Memory B cell (primary cell): Measurements from ENCODE around the gene HNF1A.

ENCODE experiments used
- ATAC-seq: fragments of 150-1000 bp; cut with Tn5 transposase; 2 replicates; pipeline ENCODE4 v1.10.0; 2021; ENCODE audit warnings: low read depth, mild to moderate bottlenecking, moderate library complexity
- DNase-seq, 2 donors: peaks; one replicate each; pipeline ENCODE4 v3.0.0; 2022; ENCODE audit warnings: low spot score in 2 of 2
- H3K27ac Mint-ChIP-seq: one replicate; pipeline ENCODE4 v1.8.0; 2022; ENCODE audit warnings: mild to moderate bottlenecking, moderate library complexity, mixed read lengths
- H3K27me3 Mint-ChIP-seq: one replicate; pipeline ENCODE4 v1.8.0; 2022; ENCODE audit warnings: mixed read lengths
- H3K36me3 Mint-ChIP-seq: one replicate; pipeline ENCODE4 v1.8.0; 2022; ENCODE audit warnings: mild to moderate bottlenecking, mixed read lengths
- H3K4me1 Mint-ChIP-seq: one replicate; pipeline ENCODE4 v1.8.0; 2022; ENCODE audit warnings: mixed read lengths
- H3K4me3 Mint-ChIP-seq: one replicate; pipeline ENCODE4 v1.8.0; 2022; ENCODE audit warnings: mild to moderate bottlenecking, moderate library complexity, mixed read lengths
- H3K9me3 Mint-ChIP-seq: one replicate; pipeline ENCODE4 v1.8.0; 2022; ENCODE audit warnings: mixed read lengths

Gene HNF1A, protein sequence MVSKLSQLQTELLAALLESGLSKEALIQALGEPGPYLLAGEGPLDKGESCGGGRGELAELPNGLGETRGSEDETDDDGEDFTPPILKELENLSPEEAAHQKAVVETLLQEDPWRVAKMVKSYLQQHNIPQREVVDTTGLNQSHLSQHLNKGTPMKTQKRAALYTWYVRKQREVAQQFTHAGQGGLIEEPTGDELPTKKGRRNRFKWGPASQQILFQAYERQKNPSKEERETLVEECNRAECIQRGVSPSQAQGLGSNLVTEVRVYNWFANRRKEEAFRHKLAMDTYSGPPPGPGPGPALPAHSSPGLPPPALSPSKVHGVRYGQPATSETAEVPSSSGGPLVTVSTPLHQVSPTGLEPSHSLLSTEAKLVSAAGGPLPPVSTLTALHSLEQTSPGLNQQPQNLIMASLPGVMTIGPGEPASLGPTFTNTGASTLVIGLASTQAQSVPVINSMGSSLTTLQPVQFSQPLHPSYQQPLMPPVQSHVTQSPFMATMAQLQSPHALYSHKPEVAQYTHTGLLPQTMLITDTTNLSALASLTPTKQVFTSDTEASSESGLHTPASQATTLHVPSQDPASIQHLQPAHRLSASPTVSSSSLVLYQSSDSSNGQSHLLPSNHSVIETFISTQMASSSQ

DNA sequence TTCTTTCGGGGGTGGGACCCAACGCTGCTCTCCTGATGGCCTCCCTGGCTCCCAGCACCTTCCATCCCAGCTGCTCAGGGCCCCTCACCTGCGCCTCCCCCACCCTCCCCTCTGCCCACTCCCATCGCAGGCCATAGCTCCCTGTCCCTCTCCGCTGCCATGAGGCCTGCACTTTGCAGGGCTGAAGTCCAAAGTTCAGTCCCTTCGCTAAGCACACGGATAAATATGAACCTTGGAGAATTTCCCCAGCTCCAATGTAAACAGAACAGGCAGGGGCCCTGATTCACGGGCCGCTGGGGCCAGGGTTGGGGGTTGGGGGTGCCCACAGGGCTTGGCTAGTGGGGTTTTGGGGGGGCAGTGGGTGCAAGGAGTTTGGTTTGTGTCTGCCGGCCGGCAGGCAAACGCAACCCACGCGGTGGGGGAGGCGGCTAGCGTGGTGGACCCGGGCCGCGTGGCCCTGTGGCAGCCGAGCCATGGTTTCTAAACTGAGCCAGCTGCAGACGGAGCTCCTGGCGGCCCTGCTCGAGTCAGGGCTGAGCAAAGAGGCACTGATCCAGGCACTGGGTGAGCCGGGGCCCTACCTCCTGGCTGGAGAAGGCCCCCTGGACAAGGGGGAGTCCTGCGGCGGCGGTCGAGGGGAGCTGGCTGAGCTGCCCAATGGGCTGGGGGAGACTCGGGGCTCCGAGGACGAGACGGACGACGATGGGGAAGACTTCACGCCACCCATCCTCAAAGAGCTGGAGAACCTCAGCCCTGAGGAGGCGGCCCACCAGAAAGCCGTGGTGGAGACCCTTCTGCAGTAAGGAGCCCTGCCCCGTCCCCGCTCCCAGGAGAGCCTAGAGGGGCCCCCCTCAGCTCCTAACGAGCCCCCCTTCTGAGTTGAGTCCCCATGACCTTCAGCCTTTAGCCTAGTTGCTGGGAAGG lies at the start of gene HNF1A:
HNF1A (plus strand) TSS at position 248 of the 924 bp plus-strand sequence; CDS start at position 474, 226 bp downstream.
- ATAC-seq: no peak
- no peak within 1 kb of the TSS for H3K4me3 Mint-ChIP-seq
- H3K9me3 Mint-ChIP-seq: no peaks in the 10 kb centered on the region
- H3K27me3 Mint-ChIP-seq: peaks cover 5% of the 10 kb centered on the region
- no peak within 1 kb of the TSS for H3K27ac Mint-ChIP-seq
- H3K36me3 Mint-ChIP-seq: no peaks in the 10 kb centered on the region
- H3K4me1 Mint-ChIP-seq: no peaks in the 10 kb centered on the region
- DNase-seq: no peak

DNA sequence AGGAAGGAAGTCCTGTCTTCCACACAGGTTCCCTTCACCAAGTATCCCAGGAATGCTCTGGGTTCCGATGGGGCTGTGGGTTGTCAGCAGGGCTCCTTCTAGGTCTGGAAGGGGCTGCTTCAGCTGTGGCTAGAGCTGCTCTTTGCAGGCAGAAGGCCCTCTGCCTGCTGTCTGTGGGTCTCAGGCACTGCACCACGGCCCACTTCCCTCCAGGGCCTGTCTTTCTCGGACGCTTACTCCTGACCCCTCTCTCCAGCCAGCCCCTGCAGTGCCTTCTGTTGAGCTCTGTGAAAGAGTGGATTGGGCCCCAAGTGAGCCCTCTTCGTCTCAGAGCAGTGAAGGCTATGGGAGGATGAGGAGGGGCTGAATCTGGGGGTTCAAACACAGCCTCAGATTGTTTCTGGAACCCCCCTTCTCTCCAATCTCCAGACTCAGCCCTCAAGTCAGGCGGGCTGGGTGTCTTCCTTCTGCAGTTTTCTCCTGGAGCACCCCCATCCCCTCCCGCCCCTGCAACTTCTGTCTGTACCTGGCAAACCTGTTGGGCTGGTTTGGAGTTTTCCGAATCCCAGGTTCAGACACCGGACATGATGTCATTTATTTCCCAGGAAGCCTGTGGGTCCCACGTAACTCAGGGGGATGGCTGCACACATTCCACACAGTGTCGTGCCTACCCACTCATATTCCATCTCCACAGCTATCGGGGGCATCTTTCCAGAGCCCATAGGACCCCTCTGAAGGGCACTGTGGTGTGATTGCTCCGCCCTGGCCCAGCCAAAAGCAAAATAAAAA lies 49.3 kb upstream of the HNF1A start:
- Mint-ChIP-seq H3K9me3 (no peaks in the 10 kb centered on the region), H3K27me3 (peaks cover 8% of the 10 kb centered on the region), H3K36me3 (no peaks in the 10 kb centered on the region), H3K4me1 (peaks cover 2% of the 10 kb centered on the region), H3K4me3 (no peak overlapping the region), H3K27ac (no peak overlapping the region)
- ATAC-seq (no peak), DNase-seq (no peak)

DNA sequence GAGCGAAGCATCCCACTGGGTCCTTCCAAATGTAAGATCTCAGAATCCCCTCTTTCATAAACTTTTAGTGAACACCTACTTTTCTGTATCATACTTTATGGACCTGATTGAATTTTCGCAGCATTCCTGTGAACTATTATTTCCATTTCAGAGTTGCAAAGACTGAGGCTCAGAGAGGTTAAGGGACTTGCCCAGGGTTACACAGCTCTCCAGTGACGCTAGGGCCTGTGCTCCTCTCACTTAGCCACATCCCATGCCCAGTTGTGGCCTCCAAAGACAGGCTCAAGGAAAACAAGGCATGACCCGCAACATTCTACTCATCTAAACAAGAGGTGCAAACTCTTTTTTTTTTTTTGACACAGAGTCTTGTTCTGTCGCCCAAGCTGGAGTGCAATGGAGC lies 48.3 kb upstream of the HNF1A start:
- no peaks in the 10 kb centered on the region for H3K9me3 Mint-ChIP-seq
- H3K4me3 Mint-ChIP-seq: no peak overlapping the region
- DNase-seq: no peak
- peaks cover 2% of the 10 kb centered on the region for H3K4me1 Mint-ChIP-seq
- no peaks in the 10 kb centered on the region for H3K36me3 Mint-ChIP-seq
- no peak for ATAC-seq
- H3K27me3 Mint-ChIP-seq: peaks cover 6% of the 10 kb centered on the region
- no peak overlapping the region for H3K27ac Mint-ChIP-seq

DNA sequence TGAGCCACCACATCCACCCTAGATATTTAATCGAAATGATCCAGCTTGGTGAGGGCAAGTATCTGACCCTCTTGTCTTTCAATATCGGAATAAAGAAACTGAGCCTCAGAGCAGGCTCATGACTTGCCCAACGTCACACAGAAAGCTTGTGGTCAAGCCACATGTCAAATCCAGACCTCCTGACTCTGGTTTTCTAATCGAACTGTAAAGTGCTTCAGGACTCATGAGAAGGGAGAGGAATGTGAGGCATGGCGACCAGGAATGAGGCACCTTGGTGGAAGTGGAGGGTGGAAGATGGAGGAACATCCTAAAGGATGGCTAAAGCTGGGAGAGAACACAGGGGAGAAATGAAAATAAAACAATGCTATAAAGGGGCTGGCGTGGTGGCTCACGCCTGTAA lies 46.3 kb upstream of the HNF1A start:
- Mint-ChIP-seq H3K27me3 (peaks cover 9% of the 10 kb centered on the region), H3K4me3 (no peak overlapping the region), H3K36me3 (no peaks in the 10 kb centered on the region), H3K27ac (no peak overlapping the region), H3K4me1 (peaks cover 6% of the 10 kb centered on the region), H3K9me3 (no peaks in the 10 kb centered on the region)
- ATAC-seq (no peak), DNase-seq (no peak)

DNA sequence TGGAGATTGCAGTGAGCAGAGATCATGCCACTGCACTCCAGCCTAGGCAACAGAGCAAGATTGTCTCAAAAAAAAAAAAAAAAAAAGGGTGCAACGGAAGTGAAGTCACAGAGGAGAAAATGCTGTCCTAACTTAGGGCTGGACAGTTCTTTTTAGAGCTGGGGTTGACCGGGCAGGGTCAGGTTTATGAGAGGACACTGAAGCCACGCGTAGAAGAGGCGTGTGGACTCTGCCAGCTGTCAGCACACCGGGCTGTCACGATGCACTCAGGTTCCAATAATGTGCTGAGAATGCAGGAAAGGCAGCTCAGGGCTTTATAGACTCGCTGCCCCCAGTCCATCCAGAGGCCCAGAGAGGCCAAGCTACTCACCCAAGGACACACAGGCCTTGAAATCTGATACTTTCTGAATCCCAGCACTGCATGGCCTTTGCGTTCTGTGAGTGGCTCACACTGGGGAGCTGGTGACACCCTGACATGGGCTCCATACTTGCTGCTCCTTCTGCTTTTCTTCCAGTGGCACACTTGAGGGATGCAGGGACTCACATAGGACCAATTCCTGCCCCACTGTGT lies 45.3 kb upstream of the HNF1A start:
- Mint-ChIP-seq H3K9me3 (no peaks in the 10 kb centered on the region), H3K27ac (no peak overlapping the region)

DNA sequence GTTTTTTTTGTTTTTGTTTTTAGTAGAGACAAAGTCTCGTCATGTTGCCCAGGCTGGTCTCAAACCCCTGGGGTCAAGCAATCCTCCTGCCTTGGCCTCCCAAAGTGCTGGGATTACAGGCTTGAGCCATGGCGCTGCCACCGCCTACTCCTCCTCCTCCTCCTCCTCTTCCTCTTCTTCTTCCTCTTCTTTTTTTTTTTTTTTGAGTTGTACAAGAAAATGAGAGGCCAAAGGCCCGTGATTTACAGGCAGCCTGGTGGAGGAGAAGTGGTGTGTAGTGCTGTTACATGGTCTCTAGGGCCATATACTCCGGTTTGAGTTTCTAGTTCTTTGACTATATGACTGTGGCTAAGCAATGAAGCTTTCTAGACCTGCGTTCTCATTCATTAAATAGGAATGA lies 44.6 kb upstream of the HNF1A start:
- no peak for ATAC-seq
- Mint-ChIP-seq H3K27me3 (peaks cover 13% of the 10 kb centered on the region), H3K36me3 (no peaks in the 10 kb centered on the region), H3K9me3 (no peaks in the 10 kb centered on the region), H3K27ac (no peak overlapping the region), H3K4me1 (peaks cover 6% of the 10 kb centered on the region), H3K4me3 (no peak overlapping the region)
- no peak for DNase-seq

More for the DNA sequence above, 45.3 kb upstream of the HNF1A start:
- H3K4me3 Mint-ChIP-seq: no peak overlapping the region
- no peaks in the 10 kb centered on the region for H3K36me3 Mint-ChIP-seq
- peaks cover 6% of the 10 kb centered on the region for H3K4me1 Mint-ChIP-seq
- DNase-seq: no peak
- ATAC-seq: no peak
- peaks cover 13% of the 10 kb centered on the region for H3K27me3 Mint-ChIP-seq

DNA sequence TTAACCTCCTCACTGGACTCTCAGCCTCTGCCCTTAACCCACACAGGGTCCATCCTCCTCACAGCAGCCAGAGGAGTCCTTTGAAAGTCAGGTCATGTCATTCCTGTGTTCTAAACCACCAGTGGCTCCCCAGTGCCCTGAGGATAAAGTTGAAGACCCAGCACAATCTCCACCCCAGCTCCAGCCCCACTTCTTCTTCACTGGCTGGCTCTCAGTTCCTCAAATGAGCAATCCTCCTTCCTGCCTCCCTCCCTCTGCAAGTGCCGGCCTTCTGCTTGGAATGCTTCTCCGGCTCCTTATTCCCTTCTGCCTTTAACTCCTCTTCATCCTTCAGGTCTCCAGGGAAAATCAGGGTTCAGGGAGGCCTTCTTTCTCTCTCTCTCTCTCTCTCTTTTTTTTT lies 42.1 kb upstream of the HNF1A start:
- H3K27me3 Mint-ChIP-seq: peaks cover 17% of the 10 kb centered on the region
- ATAC-seq (no peak), DNase-seq (no peak)
- no peaks in the 10 kb centered on the region for H3K36me3 Mint-ChIP-seq
- no peak overlapping the region for H3K27ac Mint-ChIP-seq
- no peak overlapping the region for H3K4me3 Mint-ChIP-seq
- peaks cover 6% of the 10 kb centered on the region for H3K4me1 Mint-ChIP-seq
- H3K9me3 Mint-ChIP-seq: no peaks in the 10 kb centered on the region

DNA sequence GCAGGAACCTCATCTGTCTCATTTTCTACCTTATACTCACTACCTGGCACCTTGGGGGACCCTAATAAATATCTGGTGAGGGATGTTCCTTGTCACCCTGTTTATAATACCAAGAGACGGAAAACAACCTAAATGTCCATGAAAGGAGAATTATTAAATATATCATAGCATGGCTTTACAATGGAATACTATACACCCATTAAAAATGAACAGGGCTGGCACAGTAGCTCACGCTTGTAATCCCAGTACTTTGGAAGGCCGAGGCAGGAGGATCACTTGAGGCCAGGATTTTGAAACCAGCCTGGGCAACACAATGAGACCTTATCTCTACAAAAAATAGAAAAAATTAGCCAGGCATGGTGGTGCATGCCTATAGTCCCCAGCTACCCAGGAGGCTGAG lies 39.8 kb upstream of the HNF1A start:
- Mint-ChIP-seq H3K36me3 (no peaks in the 10 kb centered on the region), H3K9me3 (no peaks in the 10 kb centered on the region), H3K27me3 (peaks cover 13% of the 10 kb centered on the region), H3K27ac (no peak overlapping the region), H3K4me1 (peaks cover 4% of the 10 kb centered on the region), H3K4me3 (no peak overlapping the region)
- ATAC-seq (no peak), DNase-seq (no peak)

DNA sequence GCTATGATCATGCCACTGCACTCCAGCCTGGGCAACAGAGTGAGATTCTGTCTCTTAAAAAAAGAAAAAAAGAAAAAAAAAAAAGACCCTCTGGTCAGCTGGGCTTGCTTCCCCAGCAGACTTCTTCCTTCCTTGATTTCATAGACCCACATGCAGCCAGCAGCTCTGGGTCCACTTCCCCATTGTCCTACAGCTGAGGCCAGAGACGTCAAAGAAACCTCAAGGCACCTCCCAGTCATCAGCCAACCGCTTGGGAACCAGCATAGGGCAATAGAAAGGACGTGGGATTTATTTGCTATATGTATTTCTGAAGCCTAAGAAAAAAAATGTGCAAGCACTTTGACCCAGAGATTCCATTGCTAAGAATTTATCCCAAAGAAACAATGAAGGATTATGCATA lies 38.8 kb upstream of the HNF1A start:
- H3K27me3 Mint-ChIP-seq: peaks cover 12% of the 10 kb centered on the region
- no peaks in the 10 kb centered on the region for H3K9me3 Mint-ChIP-seq
- H3K27ac Mint-ChIP-seq: no peak overlapping the region
- peaks cover 4% of the 10 kb centered on the region for H3K4me1 Mint-ChIP-seq
- no peak overlapping the region for H3K4me3 Mint-ChIP-seq
- no peak for DNase-seq
- no peak for ATAC-seq
- H3K36me3 Mint-ChIP-seq: peaks cover 1% of the 10 kb centered on the region

DNA sequence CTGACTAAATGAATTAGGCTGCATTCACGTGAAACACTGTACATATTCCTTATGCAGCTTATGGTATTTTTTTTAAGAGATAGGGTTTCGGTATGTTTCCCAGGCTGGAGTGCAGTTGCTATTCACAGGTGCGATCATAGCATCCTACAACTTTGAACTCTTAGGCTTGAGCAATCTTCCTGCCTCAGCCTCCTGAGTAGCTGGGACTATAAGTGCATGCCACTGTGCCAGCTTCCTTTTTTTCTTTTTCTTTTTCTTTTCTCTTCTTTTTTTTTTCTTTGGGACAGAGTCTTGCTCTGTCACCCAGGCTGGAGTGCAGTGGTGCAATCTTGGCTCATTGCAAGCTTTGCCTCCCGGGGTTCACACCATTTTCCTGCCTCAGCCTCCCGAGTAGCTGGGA lies 38.3 kb upstream of the HNF1A start:
- Mint-ChIP-seq H3K4me1 (peaks cover 6% of the 10 kb centered on the region), H3K36me3 (peaks cover 3% of the 10 kb centered on the region), H3K27me3 (peaks cover 12% of the 10 kb centered on the region), H3K4me3 (no peak overlapping the region), H3K9me3 (no peaks in the 10 kb centered on the region), H3K27ac (no peak overlapping the region)
- DNase-seq (no peak), ATAC-seq (no peak)

DNA sequence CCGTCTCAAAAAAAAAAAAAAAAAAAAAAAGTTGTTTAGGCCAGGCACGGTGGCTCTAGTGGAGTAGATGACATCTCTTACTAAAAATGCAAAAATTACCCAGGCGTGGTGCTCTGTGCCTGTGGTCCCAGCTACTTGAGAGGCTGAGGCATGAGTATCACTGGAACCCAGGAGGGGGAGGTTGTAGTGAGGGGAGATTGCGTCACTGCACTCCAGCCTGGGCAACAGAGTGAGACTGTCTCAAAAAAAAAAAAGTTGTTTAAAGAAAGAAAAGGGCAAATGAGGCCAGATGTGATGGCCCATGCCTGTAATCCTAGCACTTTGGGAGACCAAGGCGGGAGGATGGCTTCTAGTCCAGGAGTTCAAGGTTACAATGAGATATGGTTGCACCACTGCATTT lies 37.5 kb upstream of the HNF1A start:
- Mint-ChIP-seq H3K27ac (no peak overlapping the region), H3K36me3 (peaks cover 5% of the 10 kb centered on the region), H3K27me3 (peaks cover 12% of the 10 kb centered on the region), H3K4me3 (no peak overlapping the region), H3K4me1 (peaks cover 6% of the 10 kb centered on the region), H3K9me3 (peaks cover 2% of the 10 kb centered on the region)
- DNase-seq: no peak
- no peak for ATAC-seq

DNA sequence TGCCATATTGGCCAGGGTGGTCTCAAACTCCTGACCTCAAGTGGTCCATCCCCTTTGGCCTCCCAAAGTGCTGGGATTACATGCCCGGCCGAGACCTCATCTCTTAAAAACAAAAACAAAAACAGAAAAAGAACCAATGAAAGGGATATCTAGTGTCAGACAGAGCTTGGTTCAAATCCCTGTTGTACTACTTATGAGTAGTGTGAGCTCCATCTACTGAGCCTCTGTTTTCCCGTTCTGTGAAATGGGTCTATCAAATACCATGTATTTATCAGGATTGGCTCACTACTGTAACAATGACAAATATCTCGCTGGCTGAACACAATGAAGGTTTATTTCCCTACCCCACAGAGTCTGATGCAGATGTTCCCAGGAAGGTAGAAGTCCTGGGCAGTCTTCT lies 36.9 kb upstream of the HNF1A start:
- ATAC-seq (no peak), DNase-seq (no peak)
- no peak overlapping the region for H3K27ac Mint-ChIP-seq
- H3K4me3 Mint-ChIP-seq: no peak overlapping the region
- peaks cover 2% of the 10 kb centered on the region for H3K9me3 Mint-ChIP-seq
- H3K4me1 Mint-ChIP-seq: peaks cover 2% of the 10 kb centered on the region
- peaks cover 5% of the 10 kb centered on the region for H3K36me3 Mint-ChIP-seq
- peaks cover 8% of the 10 kb centered on the region for H3K27me3 Mint-ChIP-seq

DNA sequence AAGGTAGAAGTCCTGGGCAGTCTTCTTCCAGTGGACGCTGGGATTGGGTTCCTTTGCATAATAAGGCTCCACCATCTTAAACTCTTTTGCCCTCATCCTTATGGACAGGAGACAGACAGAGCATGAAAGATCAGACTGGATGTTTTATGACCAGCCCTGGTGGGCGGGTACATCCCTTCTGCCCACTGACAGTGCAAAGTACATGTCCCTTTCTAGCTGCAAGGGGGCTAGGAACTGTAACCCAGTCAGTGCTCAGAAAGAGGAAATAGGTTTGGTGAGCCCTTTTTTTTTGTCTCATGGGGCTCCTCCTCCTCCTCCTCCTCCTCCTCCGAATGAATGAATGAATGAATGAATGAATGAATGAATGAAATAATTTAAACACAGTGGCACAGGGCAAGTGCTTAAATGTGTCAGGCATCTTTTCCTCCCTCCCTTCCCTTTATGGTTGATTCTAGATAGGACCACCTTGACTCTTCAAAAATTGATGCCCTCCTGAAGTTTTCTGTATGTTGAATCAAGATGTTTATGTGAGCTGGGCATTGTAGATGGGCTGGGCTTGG lies 36.4 kb upstream of the HNF1A start:
- no peak overlapping the region for H3K4me3 Mint-ChIP-seq
- peaks cover 2% of the 10 kb centered on the region for H3K4me1 Mint-ChIP-seq
- peaks cover 8% of the 10 kb centered on the region for H3K27me3 Mint-ChIP-seq
- H3K36me3 Mint-ChIP-seq: peaks cover 5% of the 10 kb centered on the region
- peaks cover 2% of the 10 kb centered on the region for H3K9me3 Mint-ChIP-seq
- no peak overlapping the region for H3K27ac Mint-ChIP-seq
- no peak for ATAC-seq
- DNase-seq: no peak
